GM12892 (cell line): ENCODE measurements around the gene RNF40.
"Not testable (repeated sequence)": the region's sequence is repeated elsewhere in the genome, so short reads cannot be mapped to it uniquely, and the experiment has no call there.

Source experiments
- DNase-seq: peaks from one replicate; pipeline ENCODE4 v3.0.0; 2011; ENCODE audit not compliant: insufficient read length
- FAIRE-seq: peaks from 2 replicates; lab custom pipeline; 2011; peaks lifted over from hg19 to GRCh38; lab: Jason Lieb, UNC
- POLR2A ChIP-seq: IDR thresholded peaks from 2 replicates; pipeline ENCODE4 v1.6.1; 2011; ENCODE audit warnings: low read depth, low read length, control low read depth
- POLR2AphosphoS5 ChIP-seq: IDR thresholded peaks from 2 replicates; pipeline ENCODE4 v1.6.1; 2011; ENCODE audit warnings: low read depth, low read length, control low read depth
- TAF1 ChIP-seq: IDR thresholded peaks from 2 replicates; pipeline ENCODE4 v1.6.1; 2011; ENCODE audit warnings: low read depth, mild to moderate bottlenecking, control low read depth, low read length, borderline replicate concordance

Gene RNF40

DNA sequence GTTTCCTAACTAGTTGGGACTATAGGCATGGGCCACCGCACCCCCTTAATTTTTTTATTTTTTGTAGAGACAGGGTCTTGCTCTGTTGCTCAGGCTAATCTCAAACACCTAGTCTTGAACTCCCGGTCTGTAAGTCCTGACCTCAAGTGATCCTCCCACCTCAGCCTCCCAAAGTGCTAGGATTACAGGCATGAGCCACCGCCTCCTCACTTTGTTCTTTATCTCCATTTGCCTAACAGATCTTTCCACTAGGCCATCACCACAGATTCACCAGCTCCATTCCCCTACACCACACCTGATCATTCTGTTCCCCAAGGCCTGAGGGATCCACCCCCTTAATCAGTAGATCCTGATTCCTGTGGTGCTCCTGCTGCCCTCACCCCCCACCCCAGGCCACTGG, 32.5 kb downstream of the RNF40 start:
- TF ChIP-seq POLR2AphosphoS5 (no peak), TAF1 (no peak), POLR2A (no peak)
- DNase-seq = no peak
- no peak for FAIRE-seq

DNA sequence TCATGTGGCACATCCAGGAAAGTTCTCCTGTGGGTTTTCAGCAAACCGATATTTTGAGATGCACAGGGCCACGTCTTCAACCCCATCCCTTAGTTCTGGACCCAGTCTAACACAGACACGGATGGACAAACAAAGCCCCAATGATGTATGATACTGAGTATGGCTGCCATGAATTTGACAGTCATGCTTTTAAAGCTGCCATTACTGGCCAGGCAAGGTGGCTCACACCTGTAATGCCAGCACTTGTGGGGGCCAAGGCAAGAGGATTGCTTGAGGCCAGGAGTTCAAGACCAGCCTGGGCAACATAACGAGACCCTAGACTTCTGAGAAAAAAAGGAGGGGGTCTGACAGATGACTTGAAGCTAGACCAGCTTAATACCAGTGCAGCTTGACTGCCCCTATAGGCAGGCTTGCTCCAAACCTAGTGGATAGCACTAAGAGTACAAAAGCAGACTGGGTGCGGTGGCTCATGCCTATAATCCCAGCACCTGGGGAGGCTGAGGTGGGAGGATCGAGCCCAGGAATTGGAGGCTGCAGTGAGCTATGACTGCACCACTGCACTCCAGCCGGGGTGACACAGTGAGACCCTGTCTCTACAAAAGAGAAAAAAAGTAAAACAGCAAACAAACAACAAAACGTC, 35.7 kb downstream of the RNF40 start:
- no peak for DNase-seq
- TF ChIP-seq POLR2A = no peak
- no peak for TF ChIP-seq TAF1
- TF ChIP-seq POLR2AphosphoS5 = no peak
- no peak for FAIRE-seq

DNA sequence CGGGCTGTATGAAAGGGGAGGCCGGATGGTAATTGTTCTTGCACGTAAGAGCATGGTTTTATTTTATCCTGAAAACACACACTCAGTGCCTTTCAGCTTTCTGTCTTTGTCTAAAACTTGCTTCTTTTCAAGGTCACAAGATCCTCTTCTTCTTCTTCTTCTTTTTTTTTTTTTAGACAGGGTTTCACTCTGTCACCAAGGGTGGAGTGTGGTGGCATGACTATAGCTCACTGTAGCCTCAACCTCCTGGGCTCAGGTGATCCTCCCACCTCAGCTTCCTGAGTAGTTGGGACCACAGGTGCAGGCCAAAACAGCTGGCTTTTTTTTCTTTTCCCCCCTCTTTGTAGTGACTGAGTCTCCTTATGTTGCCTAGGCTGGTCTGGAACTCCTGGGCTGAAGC, 40.8 kb downstream of the RNF40 start:
- DNase-seq (no peak), FAIRE-seq (no peak)
- TF ChIP-seq POLR2AphosphoS5 (no peak), POLR2A (no peak), TAF1 (no peak)

DNA sequence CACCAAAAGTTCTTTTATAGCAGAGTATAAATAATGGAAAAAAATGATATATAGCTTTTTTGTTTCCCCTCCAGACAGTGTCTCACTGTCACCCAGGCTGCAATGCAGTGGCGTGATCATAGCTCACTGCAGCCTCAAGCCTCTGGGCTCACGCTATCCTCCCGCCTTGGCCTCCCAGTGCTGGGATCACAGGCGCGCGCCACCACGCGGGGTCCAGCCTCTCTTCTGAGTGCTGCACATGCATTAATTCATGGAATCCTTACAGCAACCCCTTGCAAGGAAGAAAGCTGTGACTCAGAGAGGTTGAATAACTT, 42.9 kb downstream of the RNF40 start:
- FAIRE-seq = no peak
- TF ChIP-seq POLR2AphosphoS5 (no peak), POLR2A (no peak), TAF1 (no peak)

DNA sequence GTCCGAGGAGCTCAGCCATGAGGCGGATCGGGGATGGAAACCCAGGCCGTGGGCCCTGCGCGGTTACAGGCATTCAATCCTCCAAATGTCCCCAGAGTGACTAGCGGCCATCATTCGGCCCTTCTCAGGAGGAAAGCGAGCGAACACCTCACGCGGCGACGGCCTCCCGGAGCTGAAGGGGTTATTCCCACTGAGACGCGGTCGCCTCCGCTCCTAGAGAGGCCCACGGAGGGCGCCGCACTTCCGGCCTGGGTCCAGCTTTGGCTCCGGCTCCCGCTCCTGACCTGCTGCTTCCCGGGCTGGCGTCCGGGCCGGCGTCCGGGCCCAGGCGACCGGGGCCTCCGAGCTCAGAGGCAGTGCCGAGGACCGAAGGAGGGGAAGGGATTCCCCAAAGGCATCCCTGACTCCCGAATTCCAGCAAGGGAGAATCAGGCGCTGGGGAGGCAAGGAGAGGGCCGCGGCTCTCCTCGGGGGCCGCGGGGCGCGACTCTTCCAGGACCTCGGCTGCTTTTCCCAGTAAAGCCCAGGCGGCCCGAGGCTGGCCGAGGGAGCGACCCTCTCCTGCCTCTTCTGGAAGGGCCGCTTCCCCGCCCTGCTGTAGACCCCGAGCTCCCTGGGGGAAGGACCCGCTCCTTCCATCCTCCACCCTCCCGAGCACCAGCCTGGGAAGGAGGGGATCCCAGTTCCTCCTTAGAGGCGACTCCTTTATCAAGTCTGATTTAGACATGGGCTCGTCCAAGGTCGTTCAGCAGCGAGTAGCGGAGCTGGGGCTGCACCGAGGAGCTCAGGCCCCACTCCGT, 43.4 kb downstream of the RNF40 start:
- FAIRE-seq (no peak), DNase-seq (peak; percentile 51)
- TF ChIP-seq TAF1 (no peak), POLR2AphosphoS5 (no peak), POLR2A (no peak)

More for the DNA sequence above, 42.9 kb downstream of the RNF40 start:
- DNase-seq = no peak

DNA sequence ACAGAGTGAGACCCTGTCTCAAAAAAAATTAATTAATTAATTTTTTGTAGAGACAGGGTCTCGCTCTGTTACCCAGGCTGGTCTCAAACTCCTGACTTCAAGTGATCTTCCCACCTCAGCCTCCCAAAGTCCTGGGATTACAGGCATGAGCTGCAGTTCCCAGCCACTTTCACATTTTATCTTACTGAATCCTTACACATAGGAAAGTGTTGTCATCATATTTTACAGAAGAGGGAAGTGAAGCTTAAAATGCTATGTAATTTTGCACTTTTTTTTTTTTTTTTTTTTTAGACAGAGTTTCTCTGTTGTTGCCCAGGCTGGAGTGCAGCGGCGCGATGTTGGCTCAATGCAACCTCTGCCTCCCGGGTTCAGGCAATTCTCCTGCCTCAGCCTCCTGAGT, 46.0 kb downstream of the RNF40 start:
- TF ChIP-seq POLR2A (no peak), POLR2AphosphoS5 (no peak), TAF1 (no peak)
- FAIRE-seq (no peak), DNase-seq (no peak)

DNA sequence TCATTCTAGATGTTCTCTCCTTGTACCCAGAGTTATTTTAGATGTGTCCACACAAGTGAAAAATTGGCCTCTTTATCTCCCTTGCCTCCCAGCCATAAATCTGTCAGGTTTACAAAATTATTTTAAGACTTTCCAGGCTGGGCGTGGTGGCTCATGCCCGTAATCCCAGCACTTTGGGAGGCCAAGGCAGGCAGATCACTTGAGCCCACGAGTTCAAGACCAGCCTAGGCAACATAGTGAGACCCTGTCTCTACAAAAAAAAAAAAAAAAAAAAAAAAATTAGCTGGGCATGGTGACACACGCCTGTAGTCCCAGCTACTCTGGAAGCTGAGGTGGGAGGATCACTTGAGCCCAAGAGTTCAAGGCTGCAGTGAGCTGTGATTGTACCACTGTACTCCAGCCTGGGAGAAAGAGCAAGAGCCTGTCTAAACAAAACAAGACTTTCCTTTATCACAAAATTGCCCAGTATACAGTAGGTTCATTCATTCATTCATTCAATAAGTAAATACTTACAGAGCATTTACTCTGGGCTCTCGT, 46.8 kb downstream of the RNF40 start:
- not testable (repeated sequence) for FAIRE-seq, DNase-seq

DNA sequence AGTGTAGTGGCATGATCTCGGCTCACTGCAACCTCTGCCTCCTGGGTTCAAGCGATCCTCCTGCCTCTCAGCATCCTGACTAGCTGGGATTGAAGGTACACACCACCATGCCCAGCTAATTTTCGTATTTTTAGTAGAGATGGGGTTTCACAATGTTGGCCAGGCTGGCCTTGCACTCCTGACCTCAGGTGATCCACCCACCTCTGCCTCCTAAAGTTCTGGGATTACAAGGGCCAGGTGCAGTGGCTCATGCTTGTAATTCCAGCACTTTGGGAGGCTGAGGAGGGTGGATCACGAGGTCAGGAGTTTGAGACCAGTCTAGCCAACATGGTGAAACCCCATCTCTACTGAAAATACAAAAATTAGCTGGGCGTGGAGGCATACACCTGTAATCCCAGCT, 47.6 kb downstream of the RNF40 start:
- FAIRE-seq, DNase-seq: not testable (repeated sequence)

DNA sequence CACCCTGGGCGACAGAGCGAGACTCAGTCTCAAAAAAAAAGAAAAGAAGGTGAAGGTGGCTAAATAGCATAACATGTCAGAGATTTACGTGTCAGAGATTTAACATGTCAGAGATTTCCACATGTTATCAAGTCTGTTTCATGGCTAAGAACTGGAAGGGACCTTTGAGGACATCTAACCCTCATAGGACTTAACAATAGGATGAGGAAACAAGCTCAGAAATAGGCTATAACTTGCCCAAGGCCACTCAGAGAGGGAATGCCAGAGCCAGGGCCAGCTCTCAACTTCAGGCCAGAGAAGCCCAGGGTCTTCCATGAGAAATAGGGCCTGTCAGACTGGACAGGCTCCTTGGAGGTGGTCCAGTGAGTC, 51.7 kb downstream of the RNF40 start:
- FAIRE-seq = no peak
- TF ChIP-seq POLR2AphosphoS5 (no peak), TAF1 (no peak), POLR2A (no peak)
- no peak for DNase-seq

DNA sequence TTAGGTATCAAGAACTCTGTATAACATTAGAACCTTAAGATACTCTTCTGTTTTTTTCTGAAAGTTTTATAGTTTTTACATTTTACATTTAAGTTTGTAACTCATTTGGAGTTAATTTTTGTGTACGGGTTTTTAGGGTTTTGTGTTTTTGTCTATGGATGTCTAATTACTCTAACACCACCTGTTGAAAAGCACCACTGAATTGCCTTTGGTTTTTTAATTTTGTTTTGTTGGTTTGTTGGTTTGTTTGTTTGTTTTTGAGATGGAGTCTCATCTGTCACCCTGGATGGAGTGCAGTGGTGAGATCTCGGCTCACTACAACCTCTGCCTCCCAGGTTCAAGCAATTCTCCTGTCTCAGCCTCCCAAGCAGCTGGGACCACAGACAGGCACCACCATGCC, 54.6 kb downstream of the RNF40 start:
- TF ChIP-seq TAF1 = no peak
- TF ChIP-seq POLR2AphosphoS5 = no peak
- FAIRE-seq (no peak), DNase-seq (no peak)

DNA sequence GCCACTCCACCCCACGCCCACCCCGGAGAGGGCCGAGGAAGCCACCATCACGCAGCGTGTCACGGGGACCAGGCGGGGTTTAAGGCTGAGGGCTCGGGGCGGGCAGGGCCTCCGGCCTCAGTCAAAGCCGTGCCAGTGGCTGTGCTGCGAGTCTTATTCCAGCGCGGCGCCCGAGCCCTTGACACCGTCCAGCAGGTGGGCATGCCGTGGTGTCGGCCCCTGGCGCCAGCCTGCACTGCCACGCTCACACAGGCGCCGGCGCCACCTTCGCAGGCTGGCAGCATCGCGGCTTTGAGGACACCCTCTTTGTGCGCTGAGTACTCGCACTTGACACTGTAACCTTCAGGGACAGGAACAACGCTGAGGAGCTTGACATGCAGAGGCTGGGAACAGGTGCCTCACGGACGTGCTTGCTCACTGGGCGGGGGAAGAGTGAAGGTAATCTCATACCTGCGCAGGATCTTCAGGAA, 58.9 kb downstream of the RNF40 start:
- no peak for DNase-seq
- FAIRE-seq = no peak
- TF ChIP-seq POLR2AphosphoS5 (no peak), POLR2A (no peak), TAF1 (no peak)

DNA sequence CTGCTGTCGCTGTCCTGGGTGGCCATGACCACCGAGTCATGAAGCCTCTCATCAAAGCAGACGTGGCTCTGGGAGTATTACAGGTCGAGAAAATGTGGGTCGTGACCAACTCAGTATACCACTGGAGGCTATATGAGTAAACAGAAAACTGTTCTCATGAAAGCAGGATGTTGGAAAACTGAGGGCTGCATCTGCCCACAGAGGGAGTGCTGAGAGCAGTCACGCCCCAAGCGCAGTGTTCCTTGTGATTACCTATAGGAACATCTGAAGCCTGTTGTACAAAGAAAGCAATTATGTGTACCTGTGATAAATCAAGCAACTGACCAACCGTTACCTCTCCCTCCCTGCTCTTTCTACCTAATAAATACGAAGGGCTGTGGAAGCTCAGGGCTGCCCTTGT, 59.3 kb downstream of the RNF40 start:
- not testable (repeated sequence) for DNase-seq, FAIRE-seq

DNA sequence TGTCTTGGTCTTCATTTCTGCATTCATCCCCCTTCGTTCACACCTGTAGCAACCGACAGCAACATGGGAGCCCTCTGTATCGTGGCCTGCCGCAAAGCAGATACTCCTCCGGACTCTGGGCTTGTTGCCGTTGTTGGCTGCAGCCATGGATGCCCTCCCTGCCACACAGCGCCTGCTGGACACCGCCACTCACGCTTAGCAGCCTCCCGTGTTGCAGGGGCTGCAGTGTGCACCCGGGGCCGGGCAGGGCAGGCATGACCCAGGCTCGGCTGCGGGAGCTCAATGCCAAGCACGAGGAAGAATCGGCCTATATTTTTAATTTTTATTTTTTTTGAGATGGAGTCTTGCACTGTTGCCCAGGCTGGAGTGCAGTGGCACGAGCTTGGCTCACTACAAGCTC, 59.8 kb downstream of the RNF40 start:
- FAIRE-seq = no peak
- no peak for DNase-seq
- no peak for TF ChIP-seq TAF1
- no peak for TF ChIP-seq POLR2A
- TF ChIP-seq POLR2AphosphoS5 = no peak
